Bone marrow (tissue), 2 donors: ENCODE measurements around the gene GNG13.

Source experiments
- DNase-seq, 2 donors: peaks; one replicate each; lab custom pipeline; 2025; lab: John Stamatoyannopoulos, UW

Gene GNG13

GRCh38 chr16:813204-813915 lies 12.8 kb upstream of the GNG13 start:
- no peak for DNase-seq

GRCh38 chr16:808085-808386 lies 7.5 kb upstream of the GNG13 start:
- DNase-seq, result no peak

- DNase-seq, result peak; percentile 55 to 67
Observed at GRCh38 chr16:807347-808084, 7.0 kb upstream of the GNG13 start.

- DNase-seq, result no peak
Observed at GRCh38 chr16:805474-805873, 4.9 kb upstream of the GNG13 start.

GRCh38 chr16:804193-805048 lies 3.9 kb upstream of the GNG13 start:
- no peak for DNase-seq

GRCh38 chr16:803754-804080 lies 3.2 kb upstream of the GNG13 start:
- no peak for DNase-seq

- DNase-seq, result no peak
Observed at GRCh38 chr16:802914-803753, 2.6 kb upstream of the GNG13 start.

GRCh38 chr16:802461-802860 lies 1.9 kb upstream of the GNG13 start:
- DNase-seq, result no peak

- DNase-seq, result no peak
Observed at GRCh38 chr16:801584-802363, 1.2 kb upstream of the GNG13 start.

- DNase-seq, result no peak
Observed at GRCh38 chr16:800834-801511, 439 bp upstream of the GNG13 start.

GRCh38 chr16:799111-799947 lies 1.2 kb downstream of the GNG13 start:
- no peak for DNase-seq

- DNase-seq, result no peak
Observed at GRCh38 chr16:798666-799065, 1.9 kb downstream of the GNG13 start.

- DNase-seq, result no peak
Observed at GRCh38 chr16:797686-798085, 2.8 kb downstream of the GNG13 start.

- DNase-seq, result no peak
Observed at GRCh38 chr16:797120-797420, 3.5 kb downstream of the GNG13 start.

GRCh38 chr16:796296-797119 lies 4.0 kb downstream of the GNG13 start:
- no peak for DNase-seq

GRCh38 chr16:795580-796229 lies 4.8 kb downstream of the GNG13 start:
- DNase-seq, result no peak

- DNase-seq, result no peak
Observed at GRCh38 chr16:794853-795466, 5.6 kb downstream of the GNG13 start.
